DMS153 (cell line): ENCODE measurements around the gene GDF10.

Source experiments
- DNase-seq: peaks from one replicate; lab custom pipeline; 2025; lab: John Stamatoyannopoulos, UW

The GDF10 gene, protein sequence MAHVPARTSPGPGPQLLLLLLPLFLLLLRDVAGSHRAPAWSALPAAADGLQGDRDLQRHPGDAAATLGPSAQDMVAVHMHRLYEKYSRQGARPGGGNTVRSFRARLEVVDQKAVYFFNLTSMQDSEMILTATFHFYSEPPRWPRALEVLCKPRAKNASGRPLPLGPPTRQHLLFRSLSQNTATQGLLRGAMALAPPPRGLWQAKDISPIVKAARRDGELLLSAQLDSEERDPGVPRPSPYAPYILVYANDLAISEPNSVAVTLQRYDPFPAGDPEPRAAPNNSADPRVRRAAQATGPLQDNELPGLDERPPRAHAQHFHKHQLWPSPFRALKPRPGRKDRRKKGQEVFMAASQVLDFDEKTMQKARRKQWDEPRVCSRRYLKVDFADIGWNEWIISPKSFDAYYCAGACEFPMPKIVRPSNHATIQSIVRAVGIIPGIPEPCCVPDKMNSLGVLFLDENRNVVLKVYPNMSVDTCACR

DNA sequence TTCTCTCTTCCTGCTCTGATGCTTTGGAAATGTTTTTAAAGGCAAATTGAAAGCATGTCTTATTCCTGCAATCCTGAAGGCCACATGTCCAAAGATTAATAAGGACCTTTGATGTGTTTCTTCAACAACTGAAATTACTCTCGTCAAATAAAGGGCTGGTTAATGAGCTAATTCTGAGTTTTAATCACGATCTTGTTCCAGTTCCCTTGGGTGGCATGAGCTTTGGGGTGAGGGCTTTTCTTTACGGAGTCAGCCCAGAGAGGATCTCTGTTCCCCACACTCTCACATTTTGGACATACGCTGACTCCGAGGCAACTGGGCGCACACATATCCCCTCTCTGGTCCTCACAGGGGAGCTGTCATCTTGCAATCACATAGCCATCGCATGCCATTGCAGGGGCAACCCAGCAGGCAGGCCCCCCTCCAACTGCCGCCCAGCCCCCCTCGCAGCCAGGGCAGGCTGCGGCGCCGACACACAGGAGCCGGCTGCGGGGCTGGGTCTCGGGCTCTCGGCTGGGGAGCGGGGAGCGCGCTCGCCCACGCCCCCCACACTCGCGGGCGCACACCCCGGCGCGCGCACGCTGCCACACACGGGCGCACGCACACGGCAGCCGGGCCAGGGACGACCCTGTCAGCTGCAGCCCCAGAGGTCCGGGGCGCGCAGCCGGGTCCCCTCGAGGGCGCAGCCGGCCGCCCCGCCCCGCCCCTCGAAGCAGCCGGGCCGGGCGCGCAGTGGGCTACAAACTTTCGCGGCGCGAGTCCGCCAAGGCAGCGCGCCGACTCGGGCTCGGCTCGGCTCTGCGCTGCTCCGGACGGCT lies at the start of gene GDF10:
GDF10 (plus strand) TSS at position 587 of the 818 bp plus-strand sequence. CDS start 455 bp downstream, outside the sequence.
- DNase-seq, result no peak

GRCh38 chr10:47252093-47252780 lies 47.8 kb upstream of the GDF10 start:
- DNase-seq, result no peak

DNA sequence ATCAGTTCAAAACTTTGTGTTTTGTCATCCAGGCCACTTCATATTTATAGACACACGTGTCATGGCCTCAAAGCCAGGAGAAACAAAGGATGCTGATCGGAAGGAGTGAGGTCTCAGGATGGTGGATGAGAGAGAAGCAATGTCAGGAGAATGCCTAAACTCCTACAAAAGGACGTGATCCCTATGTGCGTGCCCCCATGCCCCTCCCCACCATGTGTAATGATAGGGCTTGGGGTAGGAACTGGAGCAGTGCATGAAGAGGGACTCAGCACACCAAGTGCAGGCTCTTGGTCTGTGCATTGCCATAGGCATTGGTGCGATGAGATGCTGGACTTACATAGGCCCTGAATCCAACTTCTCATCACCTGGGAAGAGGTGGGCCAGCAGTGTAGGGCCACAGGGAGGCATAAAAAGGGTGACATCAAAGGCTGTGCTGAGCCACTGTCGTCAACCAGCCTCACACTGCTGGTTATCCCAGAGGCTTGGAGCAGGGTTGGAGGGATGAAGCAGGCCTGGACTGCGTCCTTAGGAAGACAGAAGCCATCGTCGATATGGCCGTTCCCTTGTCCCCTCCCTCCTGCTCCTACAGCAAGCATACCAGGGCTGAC lies 46.9 kb upstream of the GDF10 start:
- no peak for DNase-seq

DNA sequence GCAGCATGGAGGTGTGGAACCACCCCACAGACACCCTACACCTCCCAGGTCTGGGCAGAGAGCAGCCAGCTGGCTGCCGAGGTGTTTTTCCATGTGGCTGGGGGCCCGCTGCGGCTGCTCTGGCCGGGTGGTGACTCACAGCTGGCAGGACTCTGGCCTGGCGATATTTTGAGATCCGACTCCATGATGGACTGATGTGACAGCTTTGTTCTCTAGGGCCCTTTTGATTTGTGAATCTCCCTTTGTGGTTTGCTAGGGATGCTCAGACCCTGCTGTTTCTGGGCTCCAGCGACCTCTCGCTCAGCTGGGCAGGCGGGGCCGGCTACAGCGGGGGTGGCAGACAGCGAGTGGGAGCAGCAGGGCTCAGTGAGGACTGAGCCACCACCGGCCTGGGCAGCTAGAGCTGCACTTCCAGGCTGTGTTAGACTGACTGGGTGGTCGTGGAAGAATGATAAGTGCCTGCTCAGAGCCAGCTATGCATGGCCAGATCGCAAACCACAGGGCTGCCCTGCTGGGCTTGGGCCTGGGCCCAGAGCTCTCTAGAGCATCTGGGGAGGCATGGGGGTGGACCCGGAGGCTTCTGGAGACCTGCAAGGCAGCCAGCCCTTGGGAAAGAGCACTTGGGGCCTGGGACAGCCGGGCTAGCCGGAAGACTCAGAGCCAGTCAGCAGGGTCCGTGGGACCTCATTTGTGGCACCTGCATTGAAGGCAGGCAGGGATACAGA lies 46.2 kb upstream of the GDF10 start:
- DNase-seq, result no peak

GRCh38 chr10:47254611-47255010 lies 45.4 kb upstream of the GDF10 start:
- DNase-seq, result no peak

GRCh38 chr10:47255033-47255813 lies 44.8 kb upstream of the GDF10 start:
- DNase-seq, result no peak

GRCh38 chr10:47255866-47256265 lies 44.1 kb upstream of the GDF10 start:
- DNase-seq, result no peak

- DNase-seq, result no peak
Measured at GRCh38 chr10:47256751-47257336, 43.2 kb upstream of the GDF10 start.

- DNase-seq, result no peak
Measured at GRCh38 chr10:47257396-47258120, 42.4 kb upstream of the GDF10 start.

- no peak for DNase-seq
Measured at GRCh38 chr10:47258921-47259320, 41.1 kb upstream of the GDF10 start.

- DNase-seq, result no peak
Measured at GRCh38 chr10:47259466-47259865, 40.5 kb upstream of the GDF10 start.

DNA sequence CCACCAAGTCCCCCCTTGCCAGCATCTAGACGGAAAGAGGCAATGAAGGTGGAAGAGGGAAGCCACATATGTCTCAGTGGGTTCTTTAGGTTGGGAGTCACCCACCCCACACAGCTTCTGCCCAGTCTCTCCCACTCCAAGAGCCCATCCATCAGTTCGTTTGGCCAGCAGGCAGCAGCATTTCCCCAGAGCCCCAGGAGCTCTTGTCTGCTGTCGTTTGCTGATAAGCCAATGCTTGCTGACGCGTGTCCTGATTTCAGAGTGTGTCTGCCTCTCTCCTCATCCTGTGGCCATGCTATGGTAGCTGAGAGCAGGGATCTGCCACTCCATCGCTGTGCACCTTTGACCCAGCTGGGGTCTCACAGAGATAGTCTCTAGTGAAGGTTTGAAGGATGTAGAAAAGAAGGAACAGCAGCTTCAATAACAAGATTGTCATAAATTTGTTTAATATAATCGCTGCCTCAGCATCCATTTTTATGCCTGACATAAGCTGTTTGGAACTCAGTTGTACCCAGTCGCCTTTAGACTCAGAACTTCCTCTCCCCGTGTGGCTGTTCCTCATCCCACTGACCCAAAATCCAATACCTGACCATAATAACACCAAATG lies 39.4 kb upstream of the GDF10 start:
- DNase-seq, result no peak

DNA sequence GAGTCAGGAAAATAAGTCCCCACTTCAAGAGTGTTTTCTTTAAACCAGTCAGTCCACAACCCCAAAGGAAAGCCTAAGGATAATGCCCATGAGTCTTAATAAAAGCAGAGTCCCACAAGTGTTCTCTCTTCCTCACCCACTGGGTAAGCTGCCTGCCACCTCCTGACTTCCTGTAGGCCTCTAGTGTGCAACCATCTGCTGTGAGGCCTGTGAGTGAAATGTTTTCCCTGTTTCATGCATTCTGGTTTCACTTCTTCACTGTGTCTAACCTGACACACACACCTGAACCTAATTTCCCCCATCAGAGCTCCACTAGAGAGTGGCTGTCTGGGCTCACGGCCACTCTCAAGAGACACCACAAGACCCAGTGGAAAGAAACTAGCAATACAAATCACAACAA lies 38.9 kb upstream of the GDF10 start:
- no peak for DNase-seq

GRCh38 chr10:47261556-47261955 lies 38.4 kb upstream of the GDF10 start:
- no peak for DNase-seq

DNA sequence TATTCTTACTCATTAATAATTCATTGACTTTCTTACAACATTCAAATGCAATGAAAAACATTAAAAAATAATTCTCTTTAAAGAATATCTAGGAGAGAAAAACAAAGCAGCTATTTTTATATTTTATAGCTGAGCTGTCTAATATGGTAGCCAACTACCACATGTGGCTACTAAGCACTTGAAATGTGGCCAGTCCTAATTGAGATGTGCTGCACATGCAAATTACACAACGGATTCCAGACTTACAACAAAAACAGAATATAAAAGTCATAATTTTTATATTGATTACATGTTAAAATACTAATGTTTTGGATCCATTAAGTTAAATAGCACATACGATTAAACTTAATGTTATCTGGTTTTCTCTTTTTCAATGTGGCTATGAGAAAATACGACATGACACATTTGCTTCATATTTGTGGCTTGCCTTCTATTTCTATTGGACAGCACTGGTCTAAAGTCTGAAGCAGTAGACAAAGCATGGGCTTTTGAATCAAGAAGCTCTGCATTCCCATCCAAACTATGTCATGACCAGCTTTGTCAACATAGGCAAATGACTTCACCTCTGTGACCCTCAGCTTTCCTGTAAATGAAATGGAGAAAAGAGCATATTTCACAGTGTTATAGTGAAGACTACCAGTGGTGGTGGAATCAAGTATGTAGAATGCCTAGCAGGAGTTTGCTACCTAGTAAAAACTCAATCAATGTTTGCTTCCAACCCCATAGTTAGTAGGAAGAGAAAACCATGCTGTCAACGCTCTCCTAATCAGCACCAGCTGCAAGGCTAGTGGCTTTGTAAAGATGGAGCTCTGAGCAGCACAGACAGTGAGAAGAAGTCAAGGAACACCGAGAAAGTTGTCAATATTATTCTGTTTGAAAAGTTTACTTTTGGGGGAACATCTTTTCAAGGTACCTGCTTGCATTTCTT lies 37.1 kb upstream of the GDF10 start:
- no peak for DNase-seq

DNA sequence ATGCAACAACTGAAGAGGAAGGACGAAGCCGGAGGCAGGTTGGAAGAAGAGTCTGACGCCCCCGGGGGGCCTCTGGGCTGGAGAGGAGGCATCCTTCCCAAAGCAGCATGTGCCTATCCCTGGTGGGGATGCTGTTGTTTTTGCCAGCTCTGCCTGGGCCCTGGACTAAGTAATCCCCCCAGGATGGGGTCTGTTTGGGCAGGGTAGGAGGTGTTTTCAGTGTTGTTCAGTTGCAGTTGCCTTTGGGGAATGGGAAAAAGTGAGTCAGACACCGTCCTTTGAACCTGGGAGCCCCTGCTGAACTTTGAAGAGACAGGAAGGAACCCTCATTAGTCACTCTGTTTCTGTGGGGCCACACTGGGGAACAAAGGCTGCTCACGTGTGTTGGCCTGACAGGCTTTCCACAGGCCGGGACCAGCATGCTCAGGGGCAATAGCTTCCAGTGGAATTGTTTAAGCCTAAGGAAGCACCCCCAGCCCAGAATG lies 35.2 kb upstream of the GDF10 start:
- no peak for DNase-seq

GRCh38 chr10:47266602-47267001 lies 33.4 kb upstream of the GDF10 start:
- no peak for DNase-seq

GRCh38 chr10:47268696-47269095 lies 31.3 kb upstream of the GDF10 start:
- DNase-seq, result no peak
